HEK293 (cell line): ENCODE results near the gene FBXW11.

ENCODE experiments used
- GFI1B ChIP-seq: fragments of 450-650 bp; formaldehyde crosslinking; IDR thresholded peaks from 2 replicates; pipeline ENCODE4 v1.5.1; 2016; ENCODE audit warnings: missing biosample characterization, missing genetic modification characterization
- KLF1 ChIP-seq: fragments of 450-650 bp; formaldehyde crosslinking; IDR thresholded peaks from 2 replicates; pipeline ENCODE4 v1.5.1; 2016; ENCODE audit warnings: missing biosample characterization, missing genetic modification characterization
- OSR2 ChIP-seq: fragments of 450-650 bp; formaldehyde crosslinking; IDR thresholded peaks from 2 replicates; pipeline ENCODE4 v1.5.1; 2016; ENCODE audit warnings: missing biosample characterization, missing genetic modification characterization
- SCRT1 ChIP-seq: fragments of 450-650 bp; formaldehyde crosslinking; IDR thresholded peaks from 2 replicates; pipeline ENCODE4 v1.5.1; 2016; ENCODE audit warnings: missing biosample characterization, missing genetic modification characterization, borderline replicate concordance
- ZBTB17 ChIP-seq: fragments of 450-650 bp; formaldehyde crosslinking; IDR thresholded peaks from 2 replicates; pipeline ENCODE4 v1.5.1; 2016; ENCODE audit warnings: missing biosample characterization, missing genetic modification characterization
- ZFP69B ChIP-seq: fragments of 450-650 bp; formaldehyde crosslinking; IDR thresholded peaks from 2 replicates; pipeline ENCODE4 v1.5.1; 2016; ENCODE audit warnings: missing biosample characterization, missing genetic modification characterization
- ZNF132 ChIP-seq: fragments of 450-650 bp; formaldehyde crosslinking; IDR thresholded peaks from 2 replicates; pipeline ENCODE4 v1.5.1; 2017; ENCODE audit warnings: missing biosample characterization, missing genetic modification characterization, borderline replicate concordance
- ZNF133 ChIP-seq: fragments of 450-650 bp; formaldehyde crosslinking; IDR thresholded peaks from 2 replicates; pipeline ENCODE4 v1.5.1; 2016; ENCODE audit warnings: missing biosample characterization, missing genetic modification characterization
- ZNF184 ChIP-seq: fragments of 450-650 bp; IDR thresholded peaks from 2 replicates; pipeline ENCODE4 v1.5.1; 2018; ENCODE audit warnings: missing biosample characterization, mild to moderate bottlenecking, missing genetic modification characterization
- ZNF274 ChIP-seq, 2 experiments: fragments of 200-500 bp in 1 of 2; fragments of 450-650 bp in 1 of 2; sonication (Bioruptor generic) in 1 of 2; formaldehyde crosslinking in 1 of 2; IDR thresholded peaks; 2 replicates each; pipeline versions ENCODE4 v1.5.1 to v1.6.1; 2014 to 2016; ENCODE audit warnings: borderline replicate concordance in 1 of 2, inconsistent platforms in 1 of 2, low read length in 1 of 2, missing biosample characterization in 1 of 2, missing genetic modification characterization in 1 of 2
- ZNF341 ChIP-seq: fragments of 450-650 bp; formaldehyde crosslinking; IDR thresholded peaks from 2 replicates; pipeline ENCODE4; 2016; ENCODE audit warnings: low read depth, missing biosample characterization, missing genetic modification characterization
- ZNF621 ChIP-seq: fragments of 450-650 bp; formaldehyde crosslinking; IDR thresholded peaks from 2 replicates; pipeline ENCODE4 v1.5.1; 2017; ENCODE audit warnings: missing biosample characterization, missing genetic modification characterization
- ZNF629 ChIP-seq: fragments of 450-650 bp; formaldehyde crosslinking; IDR thresholded peaks from 2 replicates; pipeline ENCODE4 v1.5.1; 2017; ENCODE audit warnings: missing biosample characterization, missing genetic modification characterization
- ZNF660 ChIP-seq: fragments of 450-650 bp; IDR thresholded peaks from 2 replicates; pipeline ENCODE4 v1.5.1; 2018; ENCODE audit warnings: missing biosample characterization, mild to moderate bottlenecking, missing genetic modification characterization
- ZNF785 ChIP-seq: fragments of 450-650 bp; formaldehyde crosslinking; IDR thresholded peaks from 2 replicates; pipeline ENCODE4 v1.5.1; 2016; ENCODE audit warnings: missing biosample characterization, missing genetic modification characterization
- ZNF837 ChIP-seq: fragments of 450-650 bp; formaldehyde crosslinking; IDR thresholded peaks from 2 replicates; pipeline ENCODE4 v1.5.1; 2016; ENCODE audit warnings: missing biosample characterization, missing genetic modification characterization
- ZSCAN30 ChIP-seq: fragments of 450-650 bp; IDR thresholded peaks from 2 replicates; pipeline ENCODE4 v1.5.1; 2018; ENCODE audit warnings: missing biosample characterization, mild to moderate bottlenecking, missing genetic modification characterization, moderate library complexity
- TF ChIP-seq, protein P1 (sequence below): fragments of 450-650 bp; formaldehyde crosslinking; IDR thresholded peaks from 2 replicates; pipeline ENCODE4 v1.5.1; 2016; ENCODE audit warnings: missing biosample characterization, missing genetic modification characterization, borderline replicate concordance
- TF ChIP-seq, protein P2 (sequence below): fragments of 450-650 bp; formaldehyde crosslinking; IDR thresholded peaks from 2 replicates; pipeline ENCODE4 v1.5.1; 2017; ENCODE audit warnings: missing biosample characterization, missing genetic modification characterization
- TF ChIP-seq, protein P3 (sequence below): fragments of 450-650 bp; formaldehyde crosslinking; optimal IDR thresholded peaks from 2 replicates; pipeline ENCODE3; 2016; ENCODE audit warnings: missing biosample characterization, mild to moderate bottlenecking, missing genetic modification characterization
- TF ChIP-seq, protein P4 (sequence below): fragments of 450-650 bp; formaldehyde crosslinking; IDR thresholded peaks from 2 replicates; pipeline ENCODE4 v1.5.1; 2016; ENCODE audit warnings: missing biosample characterization, missing genetic modification characterization
- TF ChIP-seq, protein P5 (sequence below): fragments of 450-650 bp; formaldehyde crosslinking; IDR thresholded peaks from 2 replicates; pipeline ENCODE4 v1.5.1; 2016; ENCODE audit warnings: missing biosample characterization, missing genetic modification characterization
- TF ChIP-seq, protein P6 (sequence below): fragments of 450-650 bp; formaldehyde crosslinking; IDR thresholded peaks from 2 replicates; pipeline ENCODE4 v1.5.1; 2016; ENCODE audit warnings: missing biosample characterization, missing genetic modification characterization
- TF ChIP-seq, protein P7 (sequence below): fragments of 450-650 bp; formaldehyde crosslinking; IDR thresholded peaks from 2 replicates; pipeline ENCODE4 v1.5.1; 2017; ENCODE audit warnings: missing biosample characterization, missing genetic modification characterization
- TF ChIP-seq, protein P8 (sequence below): fragments of 450-650 bp; formaldehyde crosslinking; IDR thresholded peaks from 2 replicates; pipeline ENCODE4 v1.5.1; 2016; ENCODE audit warnings: missing biosample characterization, missing genetic modification characterization

FBXW11 gene

DNA sequence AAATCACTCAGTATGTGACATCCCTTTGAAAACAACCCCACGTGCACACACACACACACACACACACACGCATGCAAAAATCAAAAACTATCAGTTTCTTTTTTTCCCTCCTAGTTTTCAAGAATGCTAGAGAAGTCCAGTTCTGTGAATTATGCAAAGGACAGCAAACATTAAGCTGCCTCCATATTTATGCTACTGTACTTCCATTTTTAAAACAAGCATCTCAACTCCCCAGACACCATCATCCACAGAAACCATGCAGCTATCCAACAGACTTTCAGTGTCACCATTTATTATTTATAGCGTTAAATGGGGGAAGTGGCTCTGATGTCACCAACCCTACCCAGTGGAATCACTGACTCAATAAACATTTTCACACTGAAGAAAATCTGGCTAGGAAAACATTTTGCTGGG, 1.6 kb downstream of the FBXW11 start (continued):
- TF ChIP-seq, protein P1, sequence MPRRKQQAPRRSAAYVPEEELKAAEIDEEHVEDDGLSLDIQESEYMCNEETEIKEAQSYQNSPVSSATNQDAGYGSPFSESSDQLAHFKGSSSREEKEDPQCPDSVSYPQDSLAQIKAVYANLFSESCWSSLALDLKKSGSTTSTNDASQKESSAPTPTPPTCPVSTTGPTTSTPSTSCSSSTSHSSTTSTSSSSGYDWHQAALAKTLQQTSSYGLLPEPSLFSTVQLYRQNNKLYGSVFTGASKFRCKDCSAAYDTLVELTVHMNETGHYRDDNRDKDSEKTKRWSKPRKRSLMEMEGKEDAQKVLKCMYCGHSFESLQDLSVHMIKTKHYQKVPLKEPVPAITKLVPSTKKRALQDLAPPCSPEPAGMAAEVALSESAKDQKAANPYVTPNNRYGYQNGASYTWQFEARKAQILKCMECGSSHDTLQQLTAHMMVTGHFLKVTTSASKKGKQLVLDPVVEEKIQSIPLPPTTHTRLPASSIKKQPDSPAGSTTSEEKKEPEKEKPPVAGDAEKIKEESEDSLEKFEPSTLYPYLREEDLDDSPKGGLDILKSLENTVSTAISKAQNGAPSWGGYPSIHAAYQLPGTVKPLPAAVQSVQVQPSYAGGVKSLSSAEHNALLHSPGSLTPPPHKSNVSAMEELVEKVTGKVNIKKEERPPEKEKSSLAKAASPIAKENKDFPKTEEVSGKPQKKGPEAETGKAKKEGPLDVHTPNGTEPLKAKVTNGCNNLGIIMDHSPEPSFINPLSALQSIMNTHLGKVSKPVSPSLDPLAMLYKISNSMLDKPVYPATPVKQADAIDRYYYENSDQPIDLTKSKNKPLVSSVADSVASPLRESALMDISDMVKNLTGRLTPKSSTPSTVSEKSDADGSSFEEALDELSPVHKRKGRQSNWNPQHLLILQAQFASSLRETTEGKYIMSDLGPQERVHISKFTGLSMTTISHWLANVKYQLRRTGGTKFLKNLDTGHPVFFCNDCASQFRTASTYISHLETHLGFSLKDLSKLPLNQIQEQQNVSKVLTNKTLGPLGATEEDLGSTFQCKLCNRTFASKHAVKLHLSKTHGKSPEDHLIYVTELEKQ = peak; percentile 46; the same call in 1 of the 2 replicates
- TF ChIP-seq, protein P2, sequence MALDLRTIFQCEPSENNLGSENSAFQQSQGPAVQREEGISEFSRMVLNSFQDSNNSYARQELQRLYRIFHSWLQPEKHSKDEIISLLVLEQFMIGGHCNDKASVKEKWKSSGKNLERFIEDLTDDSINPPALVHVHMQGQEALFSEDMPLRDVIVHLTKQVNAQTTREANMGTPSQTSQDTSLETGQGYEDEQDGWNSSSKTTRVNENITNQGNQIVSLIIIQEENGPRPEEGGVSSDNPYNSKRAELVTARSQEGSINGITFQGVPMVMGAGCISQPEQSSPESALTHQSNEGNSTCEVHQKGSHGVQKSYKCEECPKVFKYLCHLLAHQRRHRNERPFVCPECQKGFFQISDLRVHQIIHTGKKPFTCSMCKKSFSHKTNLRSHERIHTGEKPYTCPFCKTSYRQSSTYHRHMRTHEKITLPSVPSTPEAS = peak; percentile 91
- no peak for TF ChIP-seq SCRT1
- 0 out of 2 replicates have a peak, but pooled peaks have one; percentile 20 for TF ChIP-seq ZBTB17
- TF ChIP-seq KLF1 (tag by site-specific recombination) = no peak
- TF ChIP-seq ZNF184 (tag by site-specific recombination) = no peak
- TF ChIP-seq, protein P3, sequence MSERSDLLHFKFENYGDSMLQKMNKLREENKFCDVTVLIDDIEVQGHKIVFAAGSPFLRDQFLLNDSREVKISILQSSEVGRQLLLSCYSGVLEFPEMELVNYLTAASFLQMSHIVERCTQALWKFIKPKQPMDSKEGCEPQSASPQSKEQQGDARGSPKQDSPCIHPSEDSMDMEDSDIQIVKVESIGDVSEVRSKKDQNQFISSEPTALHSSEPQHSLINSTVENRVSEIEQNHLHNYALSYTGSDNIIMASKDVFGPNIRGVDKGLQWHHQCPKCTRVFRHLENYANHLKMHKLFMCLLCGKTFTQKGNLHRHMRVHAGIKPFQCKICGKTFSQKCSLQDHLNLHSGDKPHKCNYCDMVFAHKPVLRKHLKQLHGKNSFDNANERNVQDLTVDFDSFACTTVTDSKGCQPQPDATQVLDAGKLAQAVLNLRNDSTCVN = no peak
- TF ChIP-seq, protein P4, sequence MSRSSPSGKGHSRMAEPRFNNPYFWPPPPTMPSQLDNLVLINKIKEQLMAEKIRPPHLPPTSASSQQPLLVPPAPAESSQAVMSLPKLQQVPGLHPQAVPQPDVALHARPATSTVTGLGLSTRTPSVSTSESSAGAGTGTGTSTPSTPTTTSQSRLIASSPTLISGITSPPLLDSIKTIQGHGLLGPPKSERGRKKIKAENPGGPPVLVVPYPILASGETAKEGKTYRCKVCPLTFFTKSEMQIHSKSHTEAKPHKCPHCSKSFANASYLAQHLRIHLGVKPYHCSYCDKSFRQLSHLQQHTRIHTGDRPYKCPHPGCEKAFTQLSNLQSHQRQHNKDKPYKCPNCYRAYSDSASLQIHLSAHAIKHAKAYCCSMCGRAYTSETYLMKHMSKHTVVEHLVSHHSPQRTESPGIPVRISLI (tag by site-specific recombination) = peak; percentile 15; the same call in 1 of the 2 replicates
- peak; percentile 89 for TF ChIP-seq ZNF629 (tag by site-specific recombination)
- peak; percentile 62 for TF ChIP-seq OSR2 (tag by site-specific recombination)
- TF ChIP-seq ZNF274 (IDR thresholded peaks at IDR 0.05; ENCODE audit: low read length) = no peak
- TF ChIP-seq ZNF274 (tag by site-specific recombination; IDR thresholded peaks at IDR 0.05; ENCODE audit: borderline replicate concordance) = no peak
- TF ChIP-seq ZNF621 = no peak
- peak; percentile 75 for TF ChIP-seq GFI1B
- TF ChIP-seq ZNF837 (tag by site-specific recombination) = no peak
- TF ChIP-seq, protein P5, sequence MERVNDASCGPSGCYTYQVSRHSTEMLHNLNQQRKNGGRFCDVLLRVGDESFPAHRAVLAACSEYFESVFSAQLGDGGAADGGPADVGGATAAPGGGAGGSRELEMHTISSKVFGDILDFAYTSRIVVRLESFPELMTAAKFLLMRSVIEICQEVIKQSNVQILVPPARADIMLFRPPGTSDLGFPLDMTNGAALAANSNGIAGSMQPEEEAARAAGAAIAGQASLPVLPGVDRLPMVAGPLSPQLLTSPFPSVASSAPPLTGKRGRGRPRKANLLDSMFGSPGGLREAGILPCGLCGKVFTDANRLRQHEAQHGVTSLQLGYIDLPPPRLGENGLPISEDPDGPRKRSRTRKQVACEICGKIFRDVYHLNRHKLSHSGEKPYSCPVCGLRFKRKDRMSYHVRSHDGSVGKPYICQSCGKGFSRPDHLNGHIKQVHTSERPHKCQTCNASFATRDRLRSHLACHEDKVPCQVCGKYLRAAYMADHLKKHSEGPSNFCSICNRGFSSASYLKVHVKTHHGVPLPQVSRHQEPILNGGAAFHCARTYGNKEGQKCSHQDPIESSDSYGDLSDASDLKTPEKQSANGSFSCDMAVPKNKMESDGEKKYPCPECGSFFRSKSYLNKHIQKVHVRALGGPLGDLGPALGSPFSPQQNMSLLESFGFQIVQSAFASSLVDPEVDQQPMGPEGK (tag by site-specific recombination) = 0 out of 2 replicates have a peak, but pooled peaks have one; percentile 10
- no peak for TF ChIP-seq ZFP69B (tag by site-specific recombination)
- TF ChIP-seq ZNF785 (tag by site-specific recombination) = no peak
- TF ChIP-seq ZSCAN30 (tag by site-specific recombination) = no peak
- TF ChIP-seq, protein P6, sequence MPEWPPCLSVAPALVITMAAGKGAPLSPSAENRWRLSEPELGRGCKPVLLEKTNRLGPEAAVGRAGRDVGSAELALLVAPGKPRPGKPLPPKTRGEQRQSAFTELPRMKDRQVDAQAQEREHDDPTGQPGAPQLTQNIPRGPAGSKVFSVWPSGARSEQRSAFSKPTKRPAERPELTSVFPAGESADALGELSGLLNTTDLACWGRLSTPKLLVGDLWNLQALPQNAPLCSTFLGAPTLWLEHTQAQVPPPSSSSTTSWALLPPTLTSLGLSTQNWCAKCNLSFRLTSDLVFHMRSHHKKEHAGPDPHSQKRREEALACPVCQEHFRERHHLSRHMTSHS (tag by site-specific recombination) = 0 out of 2 replicates have a peak, but pooled peaks have one; percentile 38
- TF ChIP-seq, protein P7, sequence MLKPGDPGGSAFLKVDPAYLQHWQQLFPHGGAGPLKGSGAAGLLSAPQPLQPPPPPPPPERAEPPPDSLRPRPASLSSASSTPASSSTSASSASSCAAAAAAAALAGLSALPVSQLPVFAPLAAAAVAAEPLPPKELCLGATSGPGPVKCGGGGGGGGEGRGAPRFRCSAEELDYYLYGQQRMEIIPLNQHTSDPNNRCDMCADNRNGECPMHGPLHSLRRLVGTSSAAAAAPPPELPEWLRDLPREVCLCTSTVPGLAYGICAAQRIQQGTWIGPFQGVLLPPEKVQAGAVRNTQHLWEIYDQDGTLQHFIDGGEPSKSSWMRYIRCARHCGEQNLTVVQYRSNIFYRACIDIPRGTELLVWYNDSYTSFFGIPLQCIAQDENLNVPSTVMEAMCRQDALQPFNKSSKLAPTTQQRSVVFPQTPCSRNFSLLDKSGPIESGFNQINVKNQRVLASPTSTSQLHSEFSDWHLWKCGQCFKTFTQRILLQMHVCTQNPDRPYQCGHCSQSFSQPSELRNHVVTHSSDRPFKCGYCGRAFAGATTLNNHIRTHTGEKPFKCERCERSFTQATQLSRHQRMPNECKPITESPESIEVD (tag by site-specific recombination) = peak; percentile 38; the same call in 1 of the 2 replicates
- 0 out of 2 replicates have a peak, but pooled peaks have one; percentile 3 for TF ChIP-seq ZNF341 (tag by site-specific recombination)
- TF ChIP-seq ZNF660 = peak; percentile 46
- no peak for TF ChIP-seq ZNF132 (tag by site-specific recombination)
- TF ChIP-seq, protein P8, sequence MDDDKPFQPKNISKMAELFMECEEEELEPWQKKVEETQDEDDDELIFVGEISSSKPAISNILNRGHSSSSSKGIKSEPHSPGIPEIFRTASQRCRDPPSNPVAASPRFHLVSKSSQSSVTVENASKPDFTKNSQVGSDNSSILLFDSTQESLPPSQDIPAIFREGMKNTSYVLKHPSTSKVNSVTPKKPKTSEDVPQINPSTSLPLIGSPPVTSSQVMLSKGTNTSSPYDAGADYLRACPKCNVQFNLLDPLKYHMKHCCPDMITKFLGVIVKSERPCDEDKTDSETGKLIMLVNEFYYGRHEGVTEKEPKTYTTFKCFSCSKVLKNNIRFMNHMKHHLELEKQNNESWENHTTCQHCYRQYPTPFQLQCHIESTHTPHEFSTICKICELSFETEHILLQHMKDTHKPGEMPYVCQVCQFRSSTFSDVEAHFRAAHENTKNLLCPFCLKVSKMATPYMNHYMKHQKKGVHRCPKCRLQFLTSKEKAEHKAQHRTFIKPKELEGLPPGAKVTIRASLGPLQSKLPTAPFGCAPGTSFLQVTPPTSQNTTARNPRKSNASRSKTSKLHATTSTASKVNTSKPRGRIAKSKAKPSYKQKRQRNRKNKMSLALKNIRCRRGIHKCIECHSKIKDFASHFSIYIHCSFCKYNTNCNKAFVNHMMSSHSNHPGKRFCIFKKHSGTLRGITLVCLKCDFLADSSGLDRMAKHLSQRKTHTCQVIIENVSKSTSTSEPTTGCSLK (tag by site-specific recombination) = no peak
- TF ChIP-seq ZNF133 = no peak
